SK-N-SH treated with all-trans-retinoic acid at 6 μM for 48 hours (cell line): ENCODE results near the gene RP9.

Experiments
- ATAC-seq: fragments of 200-7000 bp; cut with Tn5 transposase; 3 replicates; pipeline ENCODE4 v1.9.1; 2020; ENCODE audit warnings: mild to moderate bottlenecking, moderate library complexity
- BACH2 ChIP-seq: fragments of 250-450 bp; sonication (Bioruptor Pico); IDR thresholded peaks from 2 replicates; pipeline ENCODE4 v1.9.0; 2021; ENCODE audit warnings: mild to moderate bottlenecking, borderline replicate concordance
- CSDC2 ChIP-seq: fragments of 250-450 bp; sonication (Bioruptor Pico); IDR thresholded peaks from 2 replicates; pipeline ENCODE4 v1.5.0; 2020; ENCODE audit warnings: mild to moderate bottlenecking, moderate library complexity
- ESRRG ChIP-seq: fragments of 250-450 bp; sonication (Bioruptor Pico); IDR thresholded peaks from 2 replicates; pipeline ENCODE4 v1.6.1; 2021; ENCODE audit warnings: mild to moderate bottlenecking
- GLIS3 ChIP-seq: fragments of 250-450 bp; sonication (Bioruptor Pico); IDR thresholded peaks from 2 replicates; pipeline ENCODE4 v1.5.0; 2020; ENCODE audit warnings: mild to moderate bottlenecking, moderate library complexity
- ISL1 ChIP-seq: fragments of 250-450 bp; sonication (Bioruptor Pico); IDR thresholded peaks from 2 replicates; pipeline ENCODE4 v2.1.2; 2022; ENCODE audit warnings: mild to moderate bottlenecking, moderate library complexity
- OSR1 ChIP-seq: fragments of 250-450 bp; sonication (Bioruptor Pico); IDR thresholded peaks from 2 replicates; pipeline ENCODE4 v1.8.0; 2022; ENCODE audit warnings: moderate library complexity, mild to moderate bottlenecking, inconsistent platforms
- RARB ChIP-seq: fragments of 250-450 bp; sonication (Bioruptor Pico); IDR thresholded peaks from 2 replicates; pipeline ENCODE4 v1.8.0; 2021; ENCODE audit warnings: mild to moderate bottlenecking, moderate library complexity
- SNAI2 ChIP-seq: fragments of 250-450 bp; sonication (Bioruptor Pico); IDR thresholded peaks from 2 replicates; pipeline ENCODE4 v1.5.0; 2020; ENCODE audit warnings: mild to moderate bottlenecking, moderate library complexity
- TCF4 ChIP-seq: fragments of 250-450 bp; sonication (Bioruptor Pico); IDR thresholded peaks from 2 replicates; pipeline ENCODE4 v1.8.0; 2021; ENCODE audit warnings: mild to moderate bottlenecking, moderate library complexity, borderline replicate concordance
- TOX ChIP-seq: fragments of 250-450 bp; sonication (Bioruptor Pico); IDR thresholded peaks from 2 replicates; pipeline ENCODE4 v1.8.0; 2021; ENCODE audit warnings: mild to moderate bottlenecking, moderate library complexity, borderline replicate concordance
- ZC3H10 ChIP-seq: fragments of 250-450 bp; sonication (Bioruptor Pico); IDR thresholded peaks from 2 replicates; pipeline ENCODE4 v1.5.1; 2021; ENCODE audit warnings: mild to moderate bottlenecking, moderate library complexity
- ZFP3 ChIP-seq: fragments of 250-450 bp; sonication (Bioruptor Pico); IDR thresholded peaks from 2 replicates; pipeline ENCODE4 v1.5.0; 2020; ENCODE audit warnings: mild to moderate bottlenecking, moderate library complexity
- ZFP30 ChIP-seq: fragments of 450-650 bp; formaldehyde crosslinking; IDR thresholded peaks from 2 replicates; pipeline ENCODE4 v1.5.0; 2022; ENCODE audit warnings: mild to moderate bottlenecking, moderate library complexity
- ZNF70 ChIP-seq: fragments of 450-650 bp; formaldehyde crosslinking; IDR thresholded peaks from 2 replicates; pipeline ENCODE4 v1.5.0; 2020; ENCODE audit warnings: mild to moderate bottlenecking, moderate library complexity
- ZNF8 ChIP-seq: fragments of 450-650 bp; formaldehyde crosslinking; IDR thresholded peaks from 2 replicates; pipeline ENCODE4 v1.5.0; 2020; ENCODE audit warnings: mild to moderate bottlenecking, moderate library complexity
- TF ChIP-seq, protein P1 (sequence below): fragments of 250-450 bp; sonication (Bioruptor Pico); IDR thresholded peaks from 2 replicates; pipeline ENCODE4 v1.8.0; 2020; ENCODE audit warnings: mild to moderate bottlenecking, moderate library complexity, borderline replicate concordance
- TF ChIP-seq, protein P2 (sequence below): fragments of 250-450 bp; sonication (Bioruptor Pico); IDR thresholded peaks from 2 replicates; pipeline ENCODE4 v1.5.1; 2021; ENCODE audit warnings: mild to moderate bottlenecking, moderate library complexity
- TF ChIP-seq, protein P3 (sequence below): fragments of 250-450 bp; sonication (Bioruptor Pico); IDR thresholded peaks from 2 replicates; pipeline ENCODE4 v1.5.1; 2020; ENCODE audit warnings: low read depth, mild to moderate bottlenecking, moderate library complexity
- TF ChIP-seq, protein P4 (sequence below): fragments of 250-450 bp; sonication (Bioruptor Pico); IDR thresholded peaks from 2 replicates; pipeline ENCODE4 v1.5.0; 2020; ENCODE audit warnings: mild to moderate bottlenecking, moderate library complexity

Gene RP9

DNA sequence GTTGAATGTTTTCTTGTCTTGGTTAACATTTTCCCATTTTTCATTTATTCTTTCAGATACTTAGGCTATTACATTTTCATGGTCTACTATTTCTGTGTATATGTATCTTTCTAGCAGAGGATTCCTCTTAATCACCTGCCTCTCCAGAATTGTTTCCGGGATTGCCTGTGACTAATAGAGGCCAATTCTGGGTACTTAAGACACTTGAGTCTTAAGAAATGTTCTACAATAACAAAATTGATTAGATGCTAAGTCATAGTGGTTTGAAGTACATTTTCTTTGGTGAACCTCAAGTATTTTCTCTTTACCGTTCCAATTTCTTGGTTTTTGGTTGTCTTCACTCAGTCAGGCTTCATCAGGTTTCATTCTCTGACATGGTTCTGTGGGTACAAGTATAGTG, 46.6 kb upstream of the RP9 start:
- no peak for ATAC-seq
- TF ChIP-seq TOX (CRISPR knock-in tag) (no peak), ZFP30 (CRISPR knock-in tag) (no peak), ZNF70 (CRISPR knock-in tag) (no peak), GLIS3 (no peak)
- TF ChIP-seq, protein P1, sequence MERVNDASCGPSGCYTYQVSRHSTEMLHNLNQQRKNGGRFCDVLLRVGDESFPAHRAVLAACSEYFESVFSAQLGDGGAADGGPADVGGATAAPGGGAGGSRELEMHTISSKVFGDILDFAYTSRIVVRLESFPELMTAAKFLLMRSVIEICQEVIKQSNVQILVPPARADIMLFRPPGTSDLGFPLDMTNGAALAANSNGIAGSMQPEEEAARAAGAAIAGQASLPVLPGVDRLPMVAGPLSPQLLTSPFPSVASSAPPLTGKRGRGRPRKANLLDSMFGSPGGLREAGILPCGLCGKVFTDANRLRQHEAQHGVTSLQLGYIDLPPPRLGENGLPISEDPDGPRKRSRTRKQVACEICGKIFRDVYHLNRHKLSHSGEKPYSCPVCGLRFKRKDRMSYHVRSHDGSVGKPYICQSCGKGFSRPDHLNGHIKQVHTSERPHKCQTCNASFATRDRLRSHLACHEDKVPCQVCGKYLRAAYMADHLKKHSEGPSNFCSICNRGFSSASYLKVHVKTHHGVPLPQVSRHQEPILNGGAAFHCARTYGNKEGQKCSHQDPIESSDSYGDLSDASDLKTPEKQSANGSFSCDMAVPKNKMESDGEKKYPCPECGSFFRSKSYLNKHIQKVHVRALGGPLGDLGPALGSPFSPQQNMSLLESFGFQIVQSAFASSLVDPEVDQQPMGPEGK (CRISPR knock-in tag), result no peak
- TF ChIP-seq, protein P2, sequence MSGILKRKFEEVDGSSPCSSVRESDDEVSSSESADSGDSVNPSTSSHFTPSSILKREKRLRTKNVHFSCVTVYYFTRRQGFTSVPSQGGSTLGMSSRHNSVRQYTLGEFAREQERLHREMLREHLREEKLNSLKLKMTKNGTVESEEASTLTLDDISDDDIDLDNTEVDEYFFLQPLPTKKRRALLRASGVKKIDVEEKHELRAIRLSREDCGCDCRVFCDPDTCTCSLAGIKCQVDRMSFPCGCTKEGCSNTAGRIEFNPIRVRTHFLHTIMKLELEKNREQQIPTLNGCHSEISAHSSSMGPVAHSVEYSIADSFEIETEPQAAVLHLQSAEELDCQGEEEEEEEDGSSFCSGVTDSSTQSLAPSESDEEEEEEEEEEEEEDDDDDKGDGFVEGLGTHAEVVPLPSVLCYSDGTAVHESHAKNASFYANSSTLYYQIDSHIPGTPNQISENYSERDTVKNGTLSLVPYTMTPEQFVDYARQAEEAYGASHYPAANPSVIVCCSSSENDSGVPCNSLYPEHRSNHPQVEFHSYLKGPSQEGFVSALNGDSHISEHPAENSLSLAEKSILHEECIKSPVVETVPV (CRISPR knock-in tag), result no peak
- TF ChIP-seq, protein P3, sequence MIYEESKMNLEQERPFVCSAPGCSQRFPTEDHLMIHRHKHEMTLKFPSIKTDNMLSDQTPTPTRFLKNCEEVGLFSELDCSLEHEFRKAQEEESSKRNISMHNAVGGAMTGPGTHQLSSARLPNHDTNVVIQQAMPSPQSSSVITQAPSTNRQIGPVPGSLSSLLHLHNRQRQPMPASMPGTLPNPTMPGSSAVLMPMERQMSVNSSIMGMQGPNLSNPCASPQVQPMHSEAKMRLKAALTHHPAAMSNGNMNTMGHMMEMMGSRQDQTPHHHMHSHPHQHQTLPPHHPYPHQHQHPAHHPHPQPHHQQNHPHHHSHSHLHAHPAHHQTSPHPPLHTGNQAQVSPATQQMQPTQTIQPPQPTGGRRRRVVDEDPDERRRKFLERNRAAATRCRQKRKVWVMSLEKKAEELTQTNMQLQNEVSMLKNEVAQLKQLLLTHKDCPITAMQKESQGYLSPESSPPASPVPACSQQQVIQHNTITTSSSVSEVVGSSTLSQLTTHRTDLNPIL (CRISPR knock-in tag), result no peak

DNA sequence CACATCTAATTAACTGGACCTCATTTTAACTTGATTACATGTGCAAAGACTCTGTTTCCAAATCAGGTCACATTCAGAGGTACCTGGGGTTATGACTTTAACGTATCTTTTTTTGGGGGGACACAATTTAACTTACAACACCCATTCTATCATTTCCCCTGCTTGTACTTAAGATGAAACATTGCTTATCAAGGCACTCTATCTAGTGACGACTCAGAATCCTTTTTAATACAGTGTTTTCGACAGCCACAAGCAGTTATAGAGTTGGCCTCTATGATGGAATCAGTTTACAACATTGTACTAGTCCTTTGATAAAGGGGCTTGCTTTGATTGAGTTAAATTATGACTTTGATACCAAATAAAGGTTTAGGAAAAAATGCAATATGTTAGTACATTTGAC, 42.9 kb upstream of the RP9 start:
- TF ChIP-seq CSDC2 (CRISPR knock-in tag) (no peak), ZNF70 (CRISPR knock-in tag) (no peak), OSR1 (CRISPR knock-in tag) (no peak), ZNF8 (CRISPR knock-in tag) (no peak), ZFP3 (CRISPR knock-in tag) (no peak), TCF4 (CRISPR knock-in tag) (peak; percentile 31; the same call in 1 of the 2 replicates), GLIS3 (no peak), RARB (CRISPR knock-in tag) (no peak), ISL1 (CRISPR knock-in tag) (peak; percentile 87), SNAI2 (0 out of 2 replicates have a peak, but pooled peaks have one; percentile 35), ESRRG (CRISPR knock-in tag) (no peak), ZC3H10 (CRISPR knock-in tag) (no peak), TOX (CRISPR knock-in tag) (no peak)
- TF ChIP-seq, protein P1 (CRISPR knock-in tag), result no peak
- TF ChIP-seq, protein P4, sequence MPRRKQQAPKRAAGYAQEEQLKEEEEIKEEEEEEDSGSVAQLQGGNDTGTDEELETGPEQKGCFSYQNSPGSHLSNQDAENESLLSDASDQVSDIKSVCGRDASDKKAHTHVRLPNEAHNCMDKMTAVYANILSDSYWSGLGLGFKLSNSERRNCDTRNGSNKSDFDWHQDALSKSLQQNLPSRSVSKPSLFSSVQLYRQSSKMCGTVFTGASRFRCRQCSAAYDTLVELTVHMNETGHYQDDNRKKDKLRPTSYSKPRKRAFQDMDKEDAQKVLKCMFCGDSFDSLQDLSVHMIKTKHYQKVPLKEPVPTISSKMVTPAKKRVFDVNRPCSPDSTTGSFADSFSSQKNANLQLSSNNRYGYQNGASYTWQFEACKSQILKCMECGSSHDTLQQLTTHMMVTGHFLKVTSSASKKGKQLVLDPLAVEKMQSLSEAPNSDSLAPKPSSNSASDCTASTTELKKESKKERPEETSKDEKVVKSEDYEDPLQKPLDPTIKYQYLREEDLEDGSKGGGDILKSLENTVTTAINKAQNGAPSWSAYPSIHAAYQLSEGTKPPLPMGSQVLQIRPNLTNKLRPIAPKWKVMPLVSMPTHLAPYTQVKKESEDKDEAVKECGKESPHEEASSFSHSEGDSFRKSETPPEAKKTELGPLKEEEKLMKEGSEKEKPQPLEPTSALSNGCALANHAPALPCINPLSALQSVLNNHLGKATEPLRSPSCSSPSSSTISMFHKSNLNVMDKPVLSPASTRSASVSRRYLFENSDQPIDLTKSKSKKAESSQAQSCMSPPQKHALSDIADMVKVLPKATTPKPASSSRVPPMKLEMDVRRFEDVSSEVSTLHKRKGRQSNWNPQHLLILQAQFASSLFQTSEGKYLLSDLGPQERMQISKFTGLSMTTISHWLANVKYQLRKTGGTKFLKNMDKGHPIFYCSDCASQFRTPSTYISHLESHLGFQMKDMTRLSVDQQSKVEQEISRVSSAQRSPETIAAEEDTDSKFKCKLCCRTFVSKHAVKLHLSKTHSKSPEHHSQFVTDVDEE, result 0 out of 2 replicates have a peak, but pooled peaks have one; percentile 51
- TF ChIP-seq, all 23 proteins: peak for 4
- ATAC-seq, result peak; percentile 29; the same call in 1 of the 3 replicates

DNA sequence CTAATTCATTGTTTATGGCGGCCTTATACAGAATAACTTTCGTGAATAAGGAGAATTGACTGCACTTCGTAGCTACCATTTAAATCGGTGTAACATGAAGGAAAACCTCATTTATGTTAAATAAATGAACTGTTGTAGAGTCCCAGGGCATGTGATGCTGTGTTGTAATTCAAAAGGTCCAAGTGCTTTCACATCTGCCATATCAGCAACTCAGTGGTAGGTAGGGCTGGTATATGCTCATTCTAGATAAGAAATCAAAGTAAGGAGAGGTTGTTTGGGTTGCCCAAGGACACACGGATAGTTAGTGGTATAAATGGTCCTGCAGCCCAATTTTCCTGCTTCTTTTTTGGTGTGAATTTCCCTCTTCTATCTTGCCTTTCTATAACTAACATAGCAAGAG, 36.0 kb upstream of the RP9 start:
- no peak for ATAC-seq
- TF ChIP-seq ZFP30 (CRISPR knock-in tag), result no peak
- TF ChIP-seq, protein P1 (CRISPR knock-in tag), result no peak
- TF ChIP-seq CSDC2 (CRISPR knock-in tag), result no peak
- no peak for TF ChIP-seq ZC3H10 (CRISPR knock-in tag)
- no peak for TF ChIP-seq BACH2
- no peak for TF ChIP-seq ESRRG (CRISPR knock-in tag)
- no peak for TF ChIP-seq TOX (CRISPR knock-in tag)
